GM12864 (cell line): ENCODE data around the gene SLC25A51.

Source experiments
- DNase-seq: peaks from one replicate; pipeline ENCODE4 v3.0.0-alpha.2; 2011; ENCODE audit warnings: low read depth
- H3K4me3 ChIP-seq: 2 replicates; pipeline ENCODE4 v1.5.1; 2011; ENCODE audit warnings: mild to moderate bottlenecking, low read depth, low read length, control low read depth
- CTCF ChIP-seq: IDR thresholded peaks from 2 replicates; pipeline ENCODE4 v1.5.1; 2011; ENCODE audit warnings: low read depth, mild to moderate bottlenecking, moderate library complexity, low read length, control low read depth, inconsistent platforms; ENCODE audit errors: missing control alignments

The SLC25A51 gene

GRCh38 chr9:37948417-37948980, 44.6 kb upstream of the SLC25A51 start:
- TF ChIP-seq CTCF, result no peak
- no peak overlapping the region for H3K4me3 ChIP-seq
- DNase-seq, result no peak

- DNase-seq, result no peak
- H3K4me3 ChIP-seq, result no peak overlapping the region
- TF ChIP-seq CTCF, result no peak
These were observed 44.0 kb upstream of the SLC25A51 start for GRCh38 chr9:37947977-37948376.

GRCh38 chr9:37947471-37947870, 43.5 kb upstream of the SLC25A51 start:
- DNase-seq, result no peak
- TF ChIP-seq CTCF, result no peak
- no peak overlapping the region for H3K4me3 ChIP-seq

GRCh38 chr9:37946971-37947370, 43.0 kb upstream of the SLC25A51 start:
- H3K4me3 ChIP-seq, result no peak overlapping the region
- no peak for TF ChIP-seq CTCF
- DNase-seq, result no peak

GRCh38 chr9:37946041-37946440, 42.1 kb upstream of the SLC25A51 start:
- TF ChIP-seq CTCF, result no peak
- H3K4me3 ChIP-seq, result no peak overlapping the region
- no peak for DNase-seq

- no peak for DNase-seq
- H3K4me3 ChIP-seq, result no peak overlapping the region
- no peak for TF ChIP-seq CTCF
These were observed 40.9 kb upstream of the SLC25A51 start for GRCh38 chr9:37944671-37945481.

GRCh38 chr9:37944266-37944650, 40.3 kb upstream of the SLC25A51 start:
- H3K4me3 ChIP-seq, result no peak overlapping the region
- no peak for TF ChIP-seq CTCF
- no peak for DNase-seq
